Activated naive CD8-positive, alpha-beta T cell treated with anti-CD3 and anti-CD28 coated beads, Interleukin-2, amount 10 ng/mL, durations not matched to agents 7 days and 5 days (primary cell): ENCODE measurements around the gene RRP1. TPM values are rescaled to one million over a fixed set of nuclear protein-coding genes. Genes with fewer than 3 reads are reported as not detected.
A peak's percentile ranks its signal among the peaks of the same experiment; 100 is the strongest.
"Not testable (repeated sequence)": the region's sequence is repeated elsewhere in the genome, so short reads cannot be mapped to it uniquely, and the experiment has no call there.

Experiments used
- ATAC-seq: fragments of 150-1000 bp; cut with Tn5 transposase; one replicate; pipeline ENCODE4 v1.10.0; 2021; ENCODE audit warnings: low read depth, moderate library complexity
- POLR2A ChIA-PET: fragments of 350-600 bp; sonication (Branson Sonifier 250); formaldehyde crosslinking; loops from one replicate; lab custom pipeline; 2021; ENCODE audit warnings: antibody characterized with exemption; lab: Charles Lee
- DNase-seq: peaks from one replicate; pipeline ENCODE4 v3.0.0; 2021
- H3K27ac Mint-ChIP-seq: one replicate; pipeline ENCODE4 v1.8.0; 2022; ENCODE audit warnings: mild to moderate bottlenecking, mixed read lengths
- H3K27me3 Mint-ChIP-seq: one replicate; pipeline ENCODE4 v1.8.0; 2022; ENCODE audit warnings: mild to moderate bottlenecking, moderate library complexity, mixed read lengths
- H3K36me3 Mint-ChIP-seq: one replicate; pipeline ENCODE4 v1.8.0; 2021; ENCODE audit warnings: mild to moderate bottlenecking, mixed read lengths
- H3K4me1 Mint-ChIP-seq: one replicate; pipeline ENCODE4 v1.8.0; 2021; ENCODE audit warnings: mixed read lengths
- H3K4me3 Mint-ChIP-seq: one replicate; pipeline ENCODE4 v1.8.0; 2022; ENCODE audit warnings: mild to moderate bottlenecking, moderate library complexity, mixed read lengths
- H3K9me3 Mint-ChIP-seq: one replicate; pipeline ENCODE4 v1.8.0; 2021; ENCODE audit warnings: mixed read lengths
- total RNA-seq, 2 experiments: library from RNA; stranded (reverse); gene quantifications; one replicate each; pipeline ENCODE4 v1.2.3, GENCODE V29; 2021

The RRP1 gene
- total RNA-seq, 2 experiments from 2014 or later, result 28.1 to 28.6 TPM

DNA sequence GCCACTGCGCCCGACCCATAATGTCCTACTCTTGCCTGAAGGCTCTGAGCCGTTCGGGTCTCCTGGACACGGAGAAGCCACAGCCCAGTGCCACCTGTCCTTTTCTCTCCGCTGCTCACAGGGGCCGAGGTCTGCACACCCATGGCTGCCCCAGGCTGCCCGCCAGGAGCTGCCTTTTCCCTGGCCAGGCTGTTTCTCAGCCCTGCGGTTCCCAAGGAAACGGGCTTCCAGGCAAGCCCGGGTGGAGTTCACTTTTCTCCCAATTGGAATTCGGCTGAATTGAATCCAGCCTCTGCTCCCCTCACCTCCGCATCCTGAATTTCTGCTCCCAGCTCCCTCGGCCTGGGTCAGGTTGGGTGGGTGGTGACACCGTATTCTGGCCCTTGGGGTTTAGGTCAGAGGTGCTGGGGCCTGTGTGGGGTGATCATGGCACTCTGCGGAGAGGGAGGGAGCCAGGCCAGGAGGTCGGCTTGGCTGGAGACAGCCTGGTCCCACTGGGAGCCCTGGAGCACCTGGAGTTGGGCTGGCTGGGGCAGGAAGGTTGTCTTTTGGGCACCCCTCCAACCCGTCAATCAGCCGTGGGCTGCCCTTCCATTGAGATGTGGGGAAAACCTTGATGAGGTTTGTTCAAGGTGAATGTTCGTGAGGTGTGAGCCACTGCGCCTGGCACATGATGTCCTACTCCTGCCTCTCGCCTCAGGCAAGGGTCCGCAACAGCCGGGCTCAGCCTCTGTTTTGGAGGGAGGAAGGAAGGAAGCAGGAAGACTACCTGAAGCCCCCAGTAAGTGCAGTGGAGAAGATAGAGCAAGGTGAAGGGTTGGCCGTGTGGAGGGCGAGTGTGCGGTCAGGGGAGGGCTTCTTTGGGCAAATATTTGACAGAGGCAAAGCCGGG lies 25.1 kb downstream of the RRP1 start:
- no peaks in the 10 kb centered on the region for H3K27me3 Mint-ChIP-seq
- no peak overlapping the region for H3K4me3 Mint-ChIP-seq
- H3K9me3 Mint-ChIP-seq, result peaks cover 3% of the 10 kb centered on the region
- peak overlapping the region; percentile 39 for H3K27ac Mint-ChIP-seq
- peaks cover 16% of the 10 kb centered on the region for H3K4me1 Mint-ChIP-seq
- DNase-seq (no peak), ATAC-seq (no peak)
- POLR2A ChIA-PET, result no interaction called here
- peaks cover 6% of the 10 kb centered on the region for H3K36me3 Mint-ChIP-seq

DNA sequence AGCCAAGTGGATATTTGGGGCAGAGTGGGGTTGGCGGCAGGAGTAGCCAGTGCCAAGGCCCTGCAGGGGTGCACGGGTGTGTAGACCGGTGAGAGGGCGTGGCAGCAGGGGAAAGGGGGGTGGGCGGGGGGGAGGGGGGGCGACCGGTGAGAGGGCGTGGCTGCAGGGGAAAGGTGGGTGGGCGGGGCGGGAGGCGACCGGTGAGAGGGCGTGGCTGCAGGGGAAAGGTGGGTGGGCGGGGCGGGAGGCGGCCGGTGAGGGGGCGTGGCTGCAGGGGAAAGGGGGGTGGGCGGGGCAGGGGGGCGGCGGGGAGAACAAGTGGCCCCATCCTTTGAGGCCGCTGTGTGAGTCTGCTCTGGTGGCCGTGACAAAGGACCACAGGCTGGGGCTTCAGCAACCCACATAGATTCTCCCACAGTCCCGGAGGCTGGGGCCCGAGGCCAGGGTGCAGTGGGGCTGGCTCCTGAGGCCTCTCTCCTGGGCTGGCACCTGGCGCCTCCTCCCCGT lies 25.8 kb downstream of the RRP1 start:
- Mint-ChIP-seq H3K9me3 (peaks cover 3% of the 10 kb centered on the region), H3K27me3 (no peaks in the 10 kb centered on the region), H3K36me3 (peaks cover 6% of the 10 kb centered on the region), H3K4me3 (no peak overlapping the region), H3K4me1 (peaks cover 16% of the 10 kb centered on the region), H3K27ac (peak overlapping the region; percentile 39)
- no peak for ATAC-seq
- DNase-seq, result no peak
- POLR2A ChIA-PET, result no interaction called here

DNA sequence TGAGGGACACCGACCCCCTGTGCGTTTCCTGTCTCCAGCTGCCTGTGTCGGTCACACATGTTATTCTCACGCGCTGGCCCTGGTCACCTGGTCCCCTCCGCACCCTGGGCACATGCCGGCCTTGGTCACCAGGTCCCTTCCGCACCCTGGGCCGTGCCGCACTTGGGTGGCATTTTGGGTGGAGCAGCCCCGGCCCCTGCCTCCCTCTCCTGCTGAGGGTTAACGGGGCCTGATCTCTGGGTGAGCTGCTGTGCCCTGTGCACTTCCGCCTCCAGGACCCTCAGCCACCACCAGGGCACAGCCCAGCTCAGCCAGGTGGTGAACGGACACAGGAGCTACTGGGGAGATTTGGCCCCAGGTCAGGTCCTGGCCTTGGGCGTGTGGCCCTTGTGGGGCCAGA lies 26.6 kb downstream of the RRP1 start:
- H3K4me3 Mint-ChIP-seq, result no peak overlapping the region
- H3K4me1 Mint-ChIP-seq, result peaks cover 12% of the 10 kb centered on the region
- peaks cover 3% of the 10 kb centered on the region for H3K9me3 Mint-ChIP-seq
- ATAC-seq, result no peak
- H3K27ac Mint-ChIP-seq, result no peak overlapping the region
- H3K27me3 Mint-ChIP-seq, result no peaks in the 10 kb centered on the region
- no peak for DNase-seq
- POLR2A ChIA-PET, result no interaction called here
- peaks cover 6% of the 10 kb centered on the region for H3K36me3 Mint-ChIP-seq

DNA sequence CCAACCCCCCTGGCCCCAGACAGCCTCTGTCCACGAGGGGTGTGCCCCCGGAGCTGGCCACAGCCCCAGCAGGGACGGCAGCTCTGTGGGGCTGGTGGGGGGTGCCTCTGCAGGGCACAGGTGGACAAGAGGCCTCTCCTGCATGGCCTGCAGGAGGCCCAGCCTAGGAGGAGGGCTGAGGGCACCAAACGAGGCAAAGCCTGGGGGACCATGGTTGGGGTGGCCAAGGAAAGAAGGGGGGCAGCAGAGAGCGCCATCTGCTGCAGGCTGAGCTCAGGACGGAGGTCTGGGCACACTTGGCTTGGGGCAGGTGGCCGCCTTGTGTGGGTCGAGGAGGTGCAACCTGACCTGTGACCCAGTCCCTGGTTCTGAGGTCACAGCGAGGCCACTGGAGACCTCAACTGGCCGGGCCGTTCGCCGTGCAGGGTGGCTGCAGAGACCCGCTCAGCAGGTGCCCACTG lies 27.3 kb downstream of the RRP1 start:
- Mint-ChIP-seq H3K9me3 (peaks cover 3% of the 10 kb centered on the region), H3K4me1 (peaks cover 11% of the 10 kb centered on the region), H3K27ac (no peak overlapping the region), H3K36me3 (peaks cover 6% of the 10 kb centered on the region), H3K27me3 (no peaks in the 10 kb centered on the region), H3K4me3 (no peak overlapping the region)
- ATAC-seq, result no peak
- no peak for DNase-seq
- POLR2A ChIA-PET, result no interaction called here

DNA sequence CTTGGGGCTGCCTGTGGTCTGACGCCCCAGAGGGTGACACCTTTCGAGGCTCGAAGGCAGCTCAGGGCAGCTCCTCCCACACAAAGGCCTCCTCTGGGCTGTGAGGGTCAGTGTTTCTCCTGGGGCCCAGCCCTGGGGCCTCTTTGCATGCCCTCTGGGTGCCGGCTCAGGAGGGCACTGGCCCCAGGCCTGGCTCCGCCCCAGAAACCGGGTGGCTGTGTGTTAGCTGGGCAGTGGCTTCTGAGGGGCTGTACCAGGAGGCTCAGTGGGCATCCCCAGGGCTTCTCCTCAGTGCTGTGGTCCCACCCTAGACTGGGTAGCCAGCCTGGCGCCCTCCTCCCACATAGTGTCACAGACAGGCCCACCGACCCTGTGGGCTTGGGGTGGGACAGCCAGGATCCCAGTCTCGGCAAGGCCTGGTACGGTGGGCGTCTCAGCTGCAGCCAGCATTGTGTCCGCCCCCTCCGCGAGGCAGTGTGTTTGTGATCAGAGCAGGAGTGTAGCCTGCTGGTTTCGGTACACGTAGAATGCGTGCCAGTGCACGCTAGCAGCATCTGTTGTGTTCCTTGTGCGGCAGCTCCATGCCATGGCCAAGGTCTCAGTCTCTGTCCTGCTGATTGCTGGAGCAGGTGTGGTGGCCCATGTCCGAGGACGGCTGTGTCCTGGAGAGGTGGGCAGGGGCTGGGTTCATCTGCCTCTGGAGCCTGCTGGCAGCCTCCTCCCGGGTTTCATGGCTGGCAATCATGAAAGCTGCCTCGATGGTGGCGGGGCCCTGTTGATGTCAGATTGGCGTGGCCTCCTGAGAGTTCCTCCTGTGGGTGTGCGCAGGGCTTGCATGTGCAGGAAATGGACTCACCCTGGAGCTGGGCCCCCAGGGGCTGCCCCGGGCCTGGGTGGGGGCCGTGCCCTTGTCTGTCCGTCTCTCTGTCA lies 28.0 kb downstream of the RRP1 start:
- Mint-ChIP-seq H3K27ac (no peak overlapping the region), H3K9me3 (peaks cover 3% of the 10 kb centered on the region), H3K4me3 (no peak overlapping the region), H3K36me3 (peaks cover 6% of the 10 kb centered on the region), H3K27me3 (no peaks in the 10 kb centered on the region), H3K4me1 (peaks cover 10% of the 10 kb centered on the region)
- POLR2A ChIA-PET, result no interaction called here
- DNase-seq (no peak), ATAC-seq (no peak)

GRCh38 chr21:43818685-43819084 lies 29.3 kb downstream of the RRP1 start:
- H3K36me3 Mint-ChIP-seq, result peaks cover 6% of the 10 kb centered on the region
- H3K27ac Mint-ChIP-seq, result no peak overlapping the region
- no peaks in the 10 kb centered on the region for H3K27me3 Mint-ChIP-seq
- peaks cover 7% of the 10 kb centered on the region for H3K4me1 Mint-ChIP-seq
- ATAC-seq, result no peak
- no peak for DNase-seq
- no peak overlapping the region for H3K4me3 Mint-ChIP-seq
- peaks cover 3% of the 10 kb centered on the region for H3K9me3 Mint-ChIP-seq
- POLR2A ChIA-PET, result no interaction called here

GRCh38 chr21:43819511-43820405 lies 30.4 kb downstream of the RRP1 start:
- no peak for ATAC-seq
- Mint-ChIP-seq H3K9me3 (peaks cover 3% of the 10 kb centered on the region), H3K36me3 (peaks cover 6% of the 10 kb centered on the region), H3K4me1 (peaks cover 6% of the 10 kb centered on the region), H3K4me3 (no peak overlapping the region), H3K27me3 (no peaks in the 10 kb centered on the region), H3K27ac (no peak overlapping the region)
- POLR2A ChIA-PET, result no interaction called here
- no peak for DNase-seq

GRCh38 chr21:43820466-43820865 lies 31.1 kb downstream of the RRP1 start:
- Mint-ChIP-seq H3K4me1 (peaks cover 5% of the 10 kb centered on the region), H3K36me3 (peaks cover 6% of the 10 kb centered on the region), H3K9me3 (peaks cover 3% of the 10 kb centered on the region), H3K4me3 (no peak overlapping the region), H3K27ac (no peak overlapping the region), H3K27me3 (no peaks in the 10 kb centered on the region)
- ATAC-seq, result no peak
- DNase-seq, result no peak
- POLR2A ChIA-PET, result no interaction called here

GRCh38 chr21:43822166-43822565 lies 32.8 kb downstream of the RRP1 start:
- H3K27me3 Mint-ChIP-seq, DNase-seq, ATAC-seq, H3K4me3 Mint-ChIP-seq, H3K36me3 Mint-ChIP-seq, POLR2A ChIA-PET, H3K4me1 Mint-ChIP-seq, H3K9me3 Mint-ChIP-seq, H3K27ac Mint-ChIP-seq: not testable (repeated sequence)

DNA sequence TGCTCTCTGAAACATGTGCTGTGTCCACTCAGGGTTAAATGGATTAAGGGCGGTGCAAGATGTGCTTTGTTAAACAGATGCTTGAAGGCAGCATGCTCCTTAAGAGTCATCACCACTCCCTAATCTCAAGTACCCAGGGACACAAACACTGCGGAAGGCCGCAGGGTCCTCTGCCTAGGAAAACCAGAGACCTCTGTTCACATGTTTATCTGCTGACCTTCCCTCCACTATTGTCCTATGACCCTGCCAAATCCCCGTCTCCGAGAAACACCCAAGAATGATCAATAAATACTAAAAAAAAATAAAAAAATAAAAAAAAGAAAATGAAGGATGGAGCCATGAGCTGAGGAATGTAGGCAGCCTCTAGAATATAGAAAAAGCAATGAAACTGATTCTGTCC lies 33.4 kb downstream of the RRP1 start:
- DNase-seq, H3K36me3 Mint-ChIP-seq, H3K4me1 Mint-ChIP-seq, H3K9me3 Mint-ChIP-seq, ATAC-seq, H3K4me3 Mint-ChIP-seq, H3K27ac Mint-ChIP-seq, H3K27me3 Mint-ChIP-seq, POLR2A ChIA-PET: not testable (repeated sequence)

GRCh38 chr21:43824333-43825241 lies 35.2 kb downstream of the RRP1 start:
- H3K9me3 Mint-ChIP-seq, result no peaks in the 10 kb centered on the region
- peaks cover 16% of the 10 kb centered on the region for H3K27me3 Mint-ChIP-seq
- no peak overlapping the region for H3K4me3 Mint-ChIP-seq
- ATAC-seq (no peak), DNase-seq (no peak)
- POLR2A ChIA-PET, result no interaction called here
- H3K27ac Mint-ChIP-seq, result no peak overlapping the region
- H3K4me1 Mint-ChIP-seq, result peaks cover 7% of the 10 kb centered on the region
- no peaks in the 10 kb centered on the region for H3K36me3 Mint-ChIP-seq
